HG02623 (cell line): Measurements from ENCODE around the gene HRK.

Experiments
- ATAC-seq: cut with Tn5 transposase; IDR thresholded peaks from one replicate; pipeline ENCODE4 v1.9.1; 2021; ENCODE audit warnings: moderate library complexity; ENCODE audit not compliant: unreplicated experiment

Gene HRK

GRCh38 chr12:116870306-116870705 lies 10.9 kb downstream of the HRK start:
- ATAC-seq: no peak

GRCh38 chr12:116867523-116867922 lies 13.7 kb downstream of the HRK start:
- no peak for ATAC-seq

GRCh38 chr12:116864371-116865160 lies 16.7 kb downstream of the HRK start:
- no peak for ATAC-seq

- no peak for ATAC-seq
Observed at GRCh38 chr12:116863275-116863767, 17.9 kb downstream of the HRK start.

- no peak for ATAC-seq
Observed at GRCh38 chr12:116862167-116862566, 19.1 kb downstream of the HRK start.

GRCh38 chr12:116861320-116861719 lies 19.9 kb downstream of the HRK start:
- peak; percentile 87 for ATAC-seq

- no peak for ATAC-seq
Observed at GRCh38 chr12:116860263-116860662, 21.0 kb downstream of the HRK start.

GRCh38 chr12:116859079-116859478 lies 22.2 kb downstream of the HRK start:
- ATAC-seq: no peak

- no peak for ATAC-seq
Observed at GRCh38 chr12:116856729-116857128, 24.5 kb downstream of the HRK start.

GRCh38 chr12:116855744-116856470 lies 25.3 kb downstream of the HRK start:
- ATAC-seq: no peak

- ATAC-seq: no peak
Observed at GRCh38 chr12:116853507-116853906, 27.7 kb downstream of the HRK start.

- no peak for ATAC-seq
Observed at GRCh38 chr12:116852303-116852702, 28.9 kb downstream of the HRK start.

- ATAC-seq: no peak
Observed at GRCh38 chr12:116849216-116849615, 32.0 kb downstream of the HRK start.

- ATAC-seq: no peak
Observed at GRCh38 chr12:116843085-116843484, 38.2 kb downstream of the HRK start.

GRCh38 chr12:116839287-116839830 lies 41.9 kb downstream of the HRK start:
- no peak for ATAC-seq

- ATAC-seq: no peak
Observed at GRCh38 chr12:116838365-116838764, 42.9 kb downstream of the HRK start.

- ATAC-seq: no peak
Observed at GRCh38 chr12:116837097-116837496, 44.1 kb downstream of the HRK start.

GRCh38 chr12:116835484-116835883 lies 45.8 kb downstream of the HRK start:
- ATAC-seq: no peak

GRCh38 chr12:116833474-116833873 lies 47.8 kb downstream of the HRK start:
- no peak for ATAC-seq

- no peak for ATAC-seq
Observed at GRCh38 chr12:116832353-116832752, 48.9 kb downstream of the HRK start.

GRCh38 chr12:116827432-116827831 lies 53.8 kb downstream of the HRK start:
- no peak for ATAC-seq

GRCh38 chr12:116821291-116821690 lies 60.0 kb downstream of the HRK start:
- ATAC-seq: no peak
